Left lung (tissue), 10 donors: ENCODE results near the gene MIA2. TPM values are rescaled to one million over a fixed set of nuclear protein-coding genes. Genes with fewer than 3 reads are reported as not detected.
"Not testable (repeated sequence)": the region's sequence is repeated elsewhere in the genome, so short reads cannot be mapped to it uniquely, and the experiment has no call there.

ENCODE experiments used
- ATAC-seq: fragments of 200-7000 bp; cut with Tn5 transposase; one replicate; pipeline ENCODE4 v1.9.1; 2020; ENCODE audit warnings: moderate library complexity
- DNase-seq, 4 donors: peaks; one replicate each; pipeline ENCODE4 v3.0.0-alpha.2; 2013 to 2020
- H3K27ac ChIP-seq, 2 donors: fragments of 200-600 bp; sonication (generic) in 1 of 2; one replicate each; pipeline versions ENCODE4 v1.5.0 to v1.8.0; 2020 to 2021
- H3K27me3 ChIP-seq, 2 donors: fragments of 200-600 bp; sonication (generic) in 1 of 2; one replicate each; pipeline versions ENCODE4 v1.5.0 to v1.8.0; 2020 to 2021
- H3K36me3 ChIP-seq, 2 donors: fragments of 200-600 bp; sonication (generic) in 1 of 2; one replicate each; pipeline versions ENCODE4 v1.5.0 to v1.8.0; 2020 to 2021
- H3K4me1 ChIP-seq, 2 donors: fragments of 200-600 bp; one replicate each; pipeline ENCODE4 v1.8.0; 2021
- H3K4me3 ChIP-seq, 2 donors: fragments of 200-600 bp; sonication (generic) in 1 of 2; one replicate each; pipeline versions ENCODE4 v1.5.0 to v1.8.0; 2020 to 2021; ENCODE audit warnings: mild to moderate bottlenecking in 1 of 2
- H3K9me3 ChIP-seq, 2 donors: fragments of 200-600 bp; sonication (generic) in 1 of 2; one replicate each; pipeline versions ENCODE4 v1.5.0 to v1.8.0; 2020 to 2021
- intact Hi-C, 2 donors: fragments of 100-400 bp; cut with DNase I; formaldehyde crosslinking; loops; one replicate each; pipeline versions ENCODE4 v1.11.2 to v1.14.2; 2022
- polyA plus RNA-seq, 6 donors: library from polyadenylated mRNA; unstranded; fragments of 120-200 nt; gene quantifications; one replicate each; pipeline ENCODE4 v1.2.1, GENCODE V29; 2013; ENCODE audit not compliant: insufficient read length in 6 of 6
- total RNA-seq, 2 donors: library from RNA; stranded (reverse); fragmentation: NEBNext Ultra II Directional; extraction: Animal tissue kit (Norgen Biotek cat#: 25700); gene quantifications; one replicate each; pipeline ENCODE4 v1.2.1, GENCODE V29; 2021
- TF ChIP-seq, protein P1 (sequence below), 2 donors: fragments of 200-600 bp; sonication (generic) in 1 of 2; IDR thresholded peaks; one replicate each; pipeline versions ENCODE4 v1.5.0 to v1.8.0; 2021; ENCODE audit warnings: antibody characterized with exemption in 2 of 2
- donor health status: DM: no; HTN: yes; CAD: no.
- donor health status: DM: no; HTN: no; CAD: no.

Gene MIA2
- total and polyA plus RNA-seq, 8 donors = 18.5 to 35.8 (median 22.3) TPM

DNA sequence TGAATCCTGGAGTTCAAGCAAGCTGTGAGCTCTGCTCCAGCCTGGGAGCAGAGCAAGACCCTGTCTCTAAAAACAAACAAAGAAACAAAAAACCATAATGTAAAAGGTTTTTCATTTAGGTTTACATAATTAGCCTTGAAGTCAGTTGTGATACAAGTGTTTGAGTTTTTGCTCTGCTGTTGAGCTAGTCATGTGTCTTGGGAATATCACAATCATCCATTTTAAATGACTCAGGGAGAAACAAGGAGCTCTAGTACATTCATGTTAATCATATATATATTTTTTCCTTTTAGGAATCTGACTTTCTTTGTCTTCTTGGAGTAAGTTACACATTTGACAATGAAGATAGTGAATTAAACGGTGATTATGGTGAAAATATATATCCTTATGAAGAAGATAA is 12.9 kb downstream of the MIA2 start:
- no peaks in the 10 kb centered on the region for H3K36me3 ChIP-seq
- H3K27me3 ChIP-seq = no peaks in the 10 kb centered on the region
- ATAC-seq (no peak), DNase-seq (no peak)
- no peaks in the 10 kb centered on the region for H3K4me1 ChIP-seq
- H3K4me3 ChIP-seq = no peak overlapping the region
- no peaks in the 10 kb centered on the region for H3K9me3 ChIP-seq
- intact Hi-C loops = no loop called here
- TF ChIP-seq, protein P1, sequence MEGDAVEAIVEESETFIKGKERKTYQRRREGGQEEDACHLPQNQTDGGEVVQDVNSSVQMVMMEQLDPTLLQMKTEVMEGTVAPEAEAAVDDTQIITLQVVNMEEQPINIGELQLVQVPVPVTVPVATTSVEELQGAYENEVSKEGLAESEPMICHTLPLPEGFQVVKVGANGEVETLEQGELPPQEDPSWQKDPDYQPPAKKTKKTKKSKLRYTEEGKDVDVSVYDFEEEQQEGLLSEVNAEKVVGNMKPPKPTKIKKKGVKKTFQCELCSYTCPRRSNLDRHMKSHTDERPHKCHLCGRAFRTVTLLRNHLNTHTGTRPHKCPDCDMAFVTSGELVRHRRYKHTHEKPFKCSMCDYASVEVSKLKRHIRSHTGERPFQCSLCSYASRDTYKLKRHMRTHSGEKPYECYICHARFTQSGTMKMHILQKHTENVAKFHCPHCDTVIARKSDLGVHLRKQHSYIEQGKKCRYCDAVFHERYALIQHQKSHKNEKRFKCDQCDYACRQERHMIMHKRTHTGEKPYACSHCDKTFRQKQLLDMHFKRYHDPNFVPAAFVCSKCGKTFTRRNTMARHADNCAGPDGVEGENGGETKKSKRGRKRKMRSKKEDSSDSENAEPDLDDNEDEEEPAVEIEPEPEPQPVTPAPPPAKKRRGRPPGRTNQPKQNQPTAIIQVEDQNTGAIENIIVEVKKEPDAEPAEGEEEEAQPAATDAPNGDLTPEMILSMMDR (IDR thresholded peaks at IDR 0.05) = no peak
- H3K27ac ChIP-seq = no peak overlapping the region

GRCh38 chr14:39247256-39247655 is 13.5 kb downstream of the MIA2 start:
- no peak overlapping the region for H3K27ac ChIP-seq
- H3K36me3 ChIP-seq = no peaks in the 10 kb centered on the region
- no peak for DNase-seq
- H3K27me3 ChIP-seq = no peaks in the 10 kb centered on the region
- no peaks in the 10 kb centered on the region for H3K9me3 ChIP-seq
- H3K4me3 ChIP-seq = no peak overlapping the region
- no peaks in the 10 kb centered on the region for H3K4me1 ChIP-seq
- intact Hi-C loops = no loop called here
- ATAC-seq = no peak
- TF ChIP-seq, protein P1 (IDR thresholded peaks at IDR 0.05) = no peak

- no peak for ATAC-seq
- intact Hi-C loops = no loop called here
Observed at GRCh38 chr14:39251547-39251946, 17.8 kb downstream of the MIA2 start.

DNA sequence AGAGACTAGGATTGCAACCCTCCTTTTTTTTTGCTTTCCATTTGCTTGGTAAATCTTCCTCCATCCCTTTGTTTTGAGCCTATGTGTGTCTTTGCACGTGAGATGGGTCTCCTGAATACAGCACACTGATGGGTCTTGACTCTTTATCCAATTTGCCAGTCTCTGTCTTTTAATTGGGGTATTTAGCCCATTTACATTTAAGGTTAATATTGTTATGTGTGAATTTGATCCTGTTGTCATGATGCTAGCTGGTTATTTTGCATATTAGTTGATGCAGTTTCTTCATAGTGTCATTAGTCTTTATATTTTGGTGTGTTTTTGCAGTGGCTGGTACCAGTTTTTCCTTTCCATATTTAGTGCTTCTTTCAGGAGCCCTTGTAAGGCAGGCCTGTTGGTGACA is 23.7 kb downstream of the MIA2 start:
- H3K9me3 ChIP-seq, intact Hi-C loops, H3K4me1 ChIP-seq, H3K27ac ChIP-seq, H3K27me3 ChIP-seq, H3K4me3 ChIP-seq, ATAC-seq, DNase-seq, H3K36me3 ChIP-seq: not testable (repeated sequence)

More at GRCh38 chr14:39251547-39251946, 17.8 kb downstream of the MIA2 start:
- TF ChIP-seq, protein P1 (IDR thresholded peaks at IDR 0.05) = no peak
- Histone ChIP-seq H3K4me1 (no peaks in the 10 kb centered on the region), H3K4me3 (no peak overlapping the region), H3K36me3 (no peaks in the 10 kb centered on the region), H3K27me3 (no peaks in the 10 kb centered on the region), H3K9me3 (no peaks in the 10 kb centered on the region), H3K27ac (no peak overlapping the region)
- DNase-seq = no peak

GRCh38 chr14:39258782-39259545 is 25.2 kb downstream of the MIA2 start:
- Histone ChIP-seq H3K4me3 (no peak overlapping the region), H3K4me1 (no peaks in the 10 kb centered on the region), H3K36me3 (no peaks in the 10 kb centered on the region), H3K9me3 (peaks cover 0 to 8% of the 10 kb centered on the region in 2 donors), H3K27me3 (no peaks in the 10 kb centered on the region), H3K27ac (no peak overlapping the region)
- intact Hi-C loops = no loop called here
- no peak for ATAC-seq
- TF ChIP-seq, protein P1 (IDR thresholded peaks at IDR 0.05) = no peak
- DNase-seq = no peak

DNA sequence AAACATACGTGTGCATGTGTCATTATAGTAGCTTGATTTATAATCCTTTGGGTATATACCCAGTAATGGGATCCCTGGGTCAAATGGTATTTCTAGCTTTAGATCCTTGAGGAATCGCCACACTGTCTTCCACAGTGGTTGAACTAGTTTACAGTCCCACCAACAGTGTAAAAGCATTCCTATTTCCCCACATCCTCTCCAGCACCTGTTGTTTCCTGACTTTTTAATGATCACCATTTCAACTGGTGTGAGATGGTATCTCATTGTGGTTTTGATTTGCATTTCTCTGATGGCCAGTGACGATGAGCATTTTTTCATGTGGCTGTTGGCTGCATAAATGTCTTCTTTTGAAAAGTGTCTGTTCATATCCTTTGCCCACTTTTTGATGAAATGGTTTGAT is 26.4 kb downstream of the MIA2 start:
- H3K4me3 ChIP-seq, H3K9me3 ChIP-seq, ATAC-seq, H3K4me1 ChIP-seq, DNase-seq, H3K36me3 ChIP-seq, H3K27me3 ChIP-seq, intact Hi-C loops, H3K27ac ChIP-seq: not testable (repeated sequence)

- ATAC-seq = not testable (repeated sequence)
Observed at GRCh38 chr14:39262214-39262613, 28.5 kb downstream of the MIA2 start.

More at GRCh38 chr14:39262214-39262613, 28.5 kb downstream of the MIA2 start:
- intact Hi-C loops, H3K27me3 ChIP-seq, H3K9me3 ChIP-seq, H3K36me3 ChIP-seq, DNase-seq, H3K4me3 ChIP-seq, H3K27ac ChIP-seq: not testable (repeated sequence)
- peaks cover 0 to 12% of the 10 kb centered on the region in 2 donors for H3K4me1 ChIP-seq
